Keratinocyte (primary cell): ENCODE data around the gene MAGI2. TPM values are rescaled to one million over a fixed set of nuclear protein-coding genes. Genes with fewer than 3 reads are reported as not detected.

Source experiments
- DNase-seq: peaks from one replicate; pipeline ENCODE4 v3.0.0-alpha.2; 2011; ENCODE audit warnings: low read depth, missing footprints, low spot score
- FAIRE-seq: peaks from 2 replicates; lab custom pipeline; 2011; peaks lifted over from hg19 to GRCh38; lab: Jason Lieb, UNC
- H2AFZ ChIP-seq: 2 replicates; pipeline ENCODE4 v1.6.0; 2012; ENCODE audit warnings: low read length, control low read depth, inconsistent platforms; ENCODE audit not compliant: control insufficient read depth
- H3K27ac ChIP-seq: 2 replicates; pipeline ENCODE4 v1.5.1; 2011; ENCODE audit warnings: low read length; ENCODE audit not compliant: control insufficient read depth, insufficient read depth
- H3K27me3 ChIP-seq: 3 replicates; pipeline ENCODE4 v1.6.0; 2011; ENCODE audit warnings: low read length; ENCODE audit not compliant: control insufficient read depth, insufficient read depth; ENCODE audit errors: extremely low read depth
- H3K36me3 ChIP-seq, 2 experiments: 2 replicates in 1 of 2; 3 replicates in 1 of 2; pipeline ENCODE4 v1.5.1; 2011; ENCODE audit warnings: low read length in 2 of 2, mild to moderate bottlenecking in 1 of 2; ENCODE audit not compliant: control insufficient read depth in 2 of 2, insufficient read depth in 2 of 2; ENCODE audit errors: extremely low read depth in 1 of 2
- H3K4me1 ChIP-seq: 3 replicates; pipeline ENCODE4 v1.5.1; 2011; ENCODE audit warnings: low read length; ENCODE audit not compliant: control insufficient read depth, insufficient read depth; ENCODE audit errors: extremely low read depth
- H3K4me2 ChIP-seq: 3 replicates; pipeline ENCODE4 v1.6.0; 2011; ENCODE audit warnings: low read depth, low read length; ENCODE audit not compliant: control insufficient read depth, insufficient read depth; ENCODE audit errors: extremely low read depth
- H3K4me3 ChIP-seq, 3 experiments: fragments of 200-600 bp in 1 of 3; sonication (generic) in 1 of 3; 2 replicates in 2 of 3; 3 replicates in 1 of 3; pipeline ENCODE4 v1.5.1; 2011 to 2016; ENCODE audit warnings: low read length in 3 of 3, mild to moderate bottlenecking in 3 of 3, control low read depth in 2 of 3, inconsistent platforms in 1 of 3, low read depth in 1 of 3, mixed read lengths in 1 of 3, mixed run types in 1 of 3, moderate library complexity in 1 of 3; ENCODE audit not compliant: control insufficient read depth in 2 of 3, insufficient read depth in 2 of 3; ENCODE audit errors: extremely low read depth in 1 of 3
- H3K79me2 ChIP-seq: 2 replicates; pipeline ENCODE4 v1.6.0; 2012; ENCODE audit warnings: low read length; ENCODE audit not compliant: control insufficient read depth, insufficient read depth
- H3K9ac ChIP-seq: 3 replicates; pipeline ENCODE4 v1.6.0; 2011; ENCODE audit warnings: low read length; ENCODE audit not compliant: control insufficient read depth, insufficient read depth; ENCODE audit errors: extremely low read depth
- H3K9me1 ChIP-seq: 3 replicates; pipeline ENCODE4 v1.6.0; 2011; ENCODE audit warnings: low read length; ENCODE audit not compliant: control insufficient read depth, insufficient read depth; ENCODE audit errors: extremely low read depth
- H3K9me3 ChIP-seq: 2 replicates; pipeline ENCODE4 v1.5.1; 2012; ENCODE audit warnings: low read depth, low read length; ENCODE audit not compliant: control insufficient read depth
- H4K20me1 ChIP-seq: 3 replicates; pipeline ENCODE4 v1.6.0; 2011; ENCODE audit warnings: low read length; ENCODE audit not compliant: control insufficient read depth, insufficient read depth; ENCODE audit errors: extremely low read depth
- EZH2 ChIP-seq: IDR thresholded peaks from one replicate; pipeline ENCODE4 v1.6.1; 2012; ENCODE audit warnings: inconsistent platforms, mild to moderate bottlenecking, low read length, moderate library complexity
- dilution Hi-C: fragments of 300-500 bp; cut with MboI; formaldehyde crosslinking; loops from one replicate; pipeline ENCODE4 v1.7.0; 2020; ENCODE audit warnings: low sequenced_read_pairs; ENCODE audit not compliant: extremely low pct_ligation_motif_present
- polyA plus RNA-seq, 5 experiments: library from polyadenylated mRNA; depleted of rRNA in 3 of 5; stranded (reverse) in 3 of 5; stranded (forward) in 1 of 5; unstranded in 1 of 5; fragments of >200 nt; gene quantifications; 1 replicate in 1 of 5; 2 replicates in 3 of 5; 3 replicates in 1 of 5; pipeline versions ENCODE4 v1.2.1 to v1.2.3, GENCODE V29; 2011 to 2012; ENCODE audit warnings: missing spikeins in 2 of 5, low read depth in 1 of 5, low replicate concordance in 1 of 5
- TF ChIP-seq, protein P1 (sequence below), 3 experiments: IDR thresholded peaks in 1 of 3; conservative IDR thresholded peaks in 1 of 3; optimal IDR thresholded peaks in 1 of 3; 2 replicates in 2 of 3; 3 replicates in 1 of 3; pipeline versions ENCODE3 to v1.5.1; 2011; ENCODE audit warnings: low read length in 3 of 3, mild to moderate bottlenecking in 3 of 3, moderate library complexity in 2 of 3, control low read depth in 1 of 3, inconsistent platforms in 1 of 3; ENCODE audit not compliant: insufficient read depth in 2 of 3; ENCODE audit errors: extremely low read depth in 1 of 3

The MAGI2 gene
- polyA plus RNA-seq, 1 donor (not counting 4 experiments of a cell fraction or from before 2014, with no cell fraction given) = 0.07 TPM

DNA sequence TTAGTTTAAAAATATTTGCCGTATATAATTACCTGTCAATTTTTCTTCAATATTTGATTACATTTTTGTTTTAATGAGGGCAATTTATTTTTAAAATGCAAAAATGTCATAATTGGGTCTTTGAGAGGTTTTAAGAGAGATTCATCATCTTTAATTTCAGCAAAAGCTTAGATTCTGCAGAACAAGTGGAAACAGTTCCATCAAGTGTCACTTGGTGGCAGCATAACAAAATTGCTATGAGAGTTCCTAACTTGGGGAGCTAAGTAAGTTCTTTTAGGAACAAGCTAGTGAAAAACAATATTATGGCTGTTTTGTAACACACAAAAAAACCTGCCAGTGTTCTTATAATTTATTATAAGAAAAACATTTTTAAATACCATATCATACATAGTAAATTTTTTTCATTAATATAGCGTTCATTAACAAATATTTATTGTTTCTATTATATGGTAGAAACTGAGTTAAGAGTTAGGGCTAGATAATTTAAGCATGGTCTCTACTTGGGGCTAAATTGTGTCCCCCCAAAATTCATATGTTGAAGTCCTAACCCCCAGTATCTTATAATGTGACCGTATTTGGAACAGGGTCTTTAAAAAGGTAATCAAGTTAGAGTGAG lies 155.2 kb downstream of the MAGI2 start:
- Histone ChIP-seq H4K20me1 (no peaks in the 10 kb centered on the region), H2AFZ (no peak overlapping the region), H3K27me3 (no peaks in the 10 kb centered on the region), H3K9me1 (no peaks in the 10 kb centered on the region), H3K4me2 (no peak overlapping the region), H3K9me3 (no peaks in the 10 kb centered on the region), H3K4me3 (no peak overlapping the region), H3K9ac (no peak overlapping the region), H3K4me1 (peaks cover 27% of the 10 kb centered on the region), H3K79me2 (no peaks in the 10 kb centered on the region), H3K36me3 (no peaks in the 10 kb centered on the region), H3K27ac (peak overlapping the region; percentile 36)
- DNase-seq (no peak), FAIRE-seq (no peak)
- dilution Hi-C loops = no loop called here
- TF ChIP-seq, protein P1, sequence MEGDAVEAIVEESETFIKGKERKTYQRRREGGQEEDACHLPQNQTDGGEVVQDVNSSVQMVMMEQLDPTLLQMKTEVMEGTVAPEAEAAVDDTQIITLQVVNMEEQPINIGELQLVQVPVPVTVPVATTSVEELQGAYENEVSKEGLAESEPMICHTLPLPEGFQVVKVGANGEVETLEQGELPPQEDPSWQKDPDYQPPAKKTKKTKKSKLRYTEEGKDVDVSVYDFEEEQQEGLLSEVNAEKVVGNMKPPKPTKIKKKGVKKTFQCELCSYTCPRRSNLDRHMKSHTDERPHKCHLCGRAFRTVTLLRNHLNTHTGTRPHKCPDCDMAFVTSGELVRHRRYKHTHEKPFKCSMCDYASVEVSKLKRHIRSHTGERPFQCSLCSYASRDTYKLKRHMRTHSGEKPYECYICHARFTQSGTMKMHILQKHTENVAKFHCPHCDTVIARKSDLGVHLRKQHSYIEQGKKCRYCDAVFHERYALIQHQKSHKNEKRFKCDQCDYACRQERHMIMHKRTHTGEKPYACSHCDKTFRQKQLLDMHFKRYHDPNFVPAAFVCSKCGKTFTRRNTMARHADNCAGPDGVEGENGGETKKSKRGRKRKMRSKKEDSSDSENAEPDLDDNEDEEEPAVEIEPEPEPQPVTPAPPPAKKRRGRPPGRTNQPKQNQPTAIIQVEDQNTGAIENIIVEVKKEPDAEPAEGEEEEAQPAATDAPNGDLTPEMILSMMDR (optimal IDR thresholded peaks at IDR 0.05 in 1 of 3, IDR thresholded peaks at IDR 0.05 in 1 of 3, conservative IDR thresholded peaks at IDR 0.05 in 1 of 3; ENCODE audit: extremely low read depth in 1 of 3, insufficient read depth in 2 of 3, low read length in 3 of 3) = peak in 2 of 3 experiments; percentile 61 to 71
- no peak for TF ChIP-seq EZH2

DNA sequence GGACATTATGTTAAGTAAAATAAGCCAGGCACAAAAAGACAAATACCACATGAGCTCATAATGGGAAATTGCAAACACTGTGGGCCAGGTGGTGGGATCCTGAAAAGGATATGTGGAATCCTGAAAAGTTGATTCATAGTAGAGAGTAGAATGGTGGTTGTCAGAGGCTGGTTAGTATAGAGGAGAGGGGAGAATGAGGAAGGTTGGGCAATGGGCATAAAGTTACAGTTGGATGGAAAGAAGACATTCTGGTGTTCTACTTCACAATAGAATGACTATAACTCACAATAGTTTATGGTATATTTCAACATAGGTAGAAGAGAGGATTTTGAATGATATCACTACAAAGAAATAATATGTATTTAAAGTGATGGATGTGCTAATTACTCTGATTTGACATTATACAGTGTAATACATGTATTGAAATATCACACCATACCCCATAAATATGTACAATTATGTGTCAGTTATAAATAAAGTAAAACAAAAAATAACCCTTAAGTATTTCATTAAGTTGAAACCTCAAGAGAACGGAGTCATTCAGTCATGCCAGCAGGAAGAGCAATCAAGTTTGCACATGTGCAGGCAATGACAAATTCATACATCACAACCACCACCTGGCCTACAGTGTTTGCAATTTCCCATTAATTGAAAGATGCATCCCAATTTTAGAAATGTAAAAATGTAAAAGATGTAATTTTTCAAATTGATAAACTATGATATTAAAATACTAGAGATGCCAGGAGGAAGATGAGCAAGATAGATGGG lies 156.7 kb downstream of the MAGI2 start:
- dilution Hi-C loops = no loop called here
- no peaks in the 10 kb centered on the region for H3K27me3 ChIP-seq
- H3K9me1 ChIP-seq = no peaks in the 10 kb centered on the region
- peak overlapping the region; percentile 71 for H3K27ac ChIP-seq
- no peak overlapping the region for H3K9ac ChIP-seq
- H2AFZ ChIP-seq = peak overlapping the region; percentile 73
- TF ChIP-seq, protein P1 (optimal IDR thresholded peaks at IDR 0.05 in 1 of 3, IDR thresholded peaks at IDR 0.05 in 1 of 3, conservative IDR thresholded peaks at IDR 0.05 in 1 of 3; ENCODE audit: extremely low read depth in 1 of 3, insufficient read depth in 2 of 3, low read length in 3 of 3) = no peak
- no peak for TF ChIP-seq EZH2
- peak overlapping the region in 1 of 3 experiments; percentile 12 for H3K4me3 ChIP-seq
- FAIRE-seq = peak; percentile 77
- no peak for DNase-seq
- no peaks in the 10 kb centered on the region for H3K79me2 ChIP-seq
- H3K36me3 ChIP-seq = no peaks in the 10 kb centered on the region
- no peaks in the 10 kb centered on the region for H3K9me3 ChIP-seq
- no peaks in the 10 kb centered on the region for H4K20me1 ChIP-seq
- H3K4me1 ChIP-seq = peaks cover 35% of the 10 kb centered on the region
- peak overlapping the region; percentile 57 for H3K4me2 ChIP-seq
